GM12801 (cell line): Measurements from ENCODE around the gene CCDC181.

Source experiments
- TF ChIP-seq, protein P1 (sequence below): IDR thresholded peaks from one replicate; pipeline ENCODE4 v1.5.1; 2011; ENCODE audit warnings: control low read depth; ENCODE audit not compliant: insufficient read length; ENCODE audit errors: extremely low read depth

CCDC181 gene

DNA sequence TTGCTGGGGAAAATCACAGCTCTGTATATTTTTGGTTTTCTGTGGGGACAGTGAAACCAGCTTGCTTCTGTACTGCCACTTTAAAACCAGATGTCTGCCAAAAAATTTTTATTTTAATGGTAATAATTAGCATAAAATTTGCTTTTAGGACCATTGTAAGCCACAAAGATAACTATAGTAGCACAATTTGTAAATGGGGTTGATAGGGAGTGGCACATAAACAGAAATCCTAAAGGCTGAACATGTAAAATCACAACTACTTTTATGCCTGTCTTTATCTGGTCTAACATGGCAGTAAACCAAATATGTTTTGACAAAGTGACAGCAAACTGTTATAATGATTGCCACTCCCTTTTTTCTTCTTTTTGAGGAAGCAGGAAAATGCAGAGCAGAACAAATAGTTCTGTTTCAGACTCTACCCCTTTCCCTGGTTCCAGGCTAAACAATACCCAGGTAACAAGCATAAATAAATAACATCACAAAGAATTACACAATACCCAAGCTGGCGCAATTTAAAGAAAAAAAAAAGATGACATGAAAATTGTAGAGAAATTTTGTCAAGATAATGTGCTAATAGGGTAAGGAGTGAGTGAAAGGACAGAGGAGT, 24.0 kb upstream of the CCDC181 start:
- TF ChIP-seq, protein P1, sequence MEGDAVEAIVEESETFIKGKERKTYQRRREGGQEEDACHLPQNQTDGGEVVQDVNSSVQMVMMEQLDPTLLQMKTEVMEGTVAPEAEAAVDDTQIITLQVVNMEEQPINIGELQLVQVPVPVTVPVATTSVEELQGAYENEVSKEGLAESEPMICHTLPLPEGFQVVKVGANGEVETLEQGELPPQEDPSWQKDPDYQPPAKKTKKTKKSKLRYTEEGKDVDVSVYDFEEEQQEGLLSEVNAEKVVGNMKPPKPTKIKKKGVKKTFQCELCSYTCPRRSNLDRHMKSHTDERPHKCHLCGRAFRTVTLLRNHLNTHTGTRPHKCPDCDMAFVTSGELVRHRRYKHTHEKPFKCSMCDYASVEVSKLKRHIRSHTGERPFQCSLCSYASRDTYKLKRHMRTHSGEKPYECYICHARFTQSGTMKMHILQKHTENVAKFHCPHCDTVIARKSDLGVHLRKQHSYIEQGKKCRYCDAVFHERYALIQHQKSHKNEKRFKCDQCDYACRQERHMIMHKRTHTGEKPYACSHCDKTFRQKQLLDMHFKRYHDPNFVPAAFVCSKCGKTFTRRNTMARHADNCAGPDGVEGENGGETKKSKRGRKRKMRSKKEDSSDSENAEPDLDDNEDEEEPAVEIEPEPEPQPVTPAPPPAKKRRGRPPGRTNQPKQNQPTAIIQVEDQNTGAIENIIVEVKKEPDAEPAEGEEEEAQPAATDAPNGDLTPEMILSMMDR, result no peak

DNA sequence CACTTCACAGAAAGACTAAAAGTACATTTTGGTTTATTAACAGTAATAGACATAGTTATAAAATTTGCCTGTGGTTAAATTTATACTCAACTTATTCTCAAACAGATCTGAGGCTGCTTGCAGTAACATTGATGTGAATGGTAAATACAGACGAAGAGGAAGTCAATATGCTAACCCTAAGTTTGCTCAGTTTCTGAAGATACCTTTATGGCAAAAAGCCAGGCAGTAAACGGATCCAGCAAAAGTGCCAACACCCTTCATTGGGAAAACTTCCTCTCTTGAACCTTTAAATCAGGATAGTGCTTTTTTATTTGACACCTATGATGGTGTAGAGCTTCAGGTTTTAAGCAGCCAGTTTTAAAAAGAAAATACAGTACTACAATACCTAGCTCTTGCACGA, 16.6 kb upstream of the CCDC181 start:
- TF ChIP-seq, protein P1, result no peak

DNA sequence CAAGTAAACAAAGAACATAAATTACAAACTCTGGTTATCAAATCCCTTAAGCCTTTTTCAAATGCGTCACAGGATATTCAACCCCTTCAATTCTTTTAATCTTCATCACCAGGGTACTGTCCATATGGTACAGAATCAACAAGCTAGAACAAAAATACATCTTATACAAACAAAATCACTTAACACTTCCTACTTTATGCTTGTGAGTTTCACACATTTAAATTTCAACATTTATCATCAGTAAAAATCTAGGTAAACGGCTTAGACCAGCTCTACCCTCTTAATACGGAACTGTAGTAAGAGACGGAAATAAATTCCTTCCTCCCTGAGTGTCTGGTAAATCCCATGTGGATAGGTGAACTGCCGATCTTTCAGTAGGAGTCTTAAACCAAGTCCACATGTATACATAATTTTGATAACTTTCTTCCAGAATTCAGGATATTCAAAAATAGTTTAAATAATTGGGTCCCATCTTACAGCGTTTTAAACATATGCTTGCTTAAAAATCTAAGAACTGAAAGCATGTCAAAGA, 1.0 kb downstream of the CCDC181 start:
- TF ChIP-seq, protein P1, result no peak

DNA sequence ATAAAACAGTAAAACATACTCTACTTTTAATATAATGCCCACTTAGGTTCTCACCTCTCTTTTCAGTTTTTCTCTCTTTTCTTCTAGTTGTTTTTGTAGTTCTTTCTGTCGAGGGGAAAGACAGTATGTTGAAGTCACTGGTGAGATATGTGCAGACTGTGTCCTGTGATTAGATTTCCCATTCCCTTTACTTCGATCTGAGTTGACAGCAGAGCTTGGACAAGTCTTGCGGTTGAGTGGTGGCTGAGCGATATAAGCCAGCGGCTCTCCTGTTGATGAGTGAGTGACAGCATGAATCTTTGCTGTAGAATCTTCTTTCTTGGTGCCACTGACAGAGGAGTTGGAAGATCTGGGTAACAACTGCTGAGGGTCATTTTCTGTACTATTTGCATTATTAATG, 6.0 kb downstream of the CCDC181 start:
- TF ChIP-seq, protein P1, result no peak

DNA sequence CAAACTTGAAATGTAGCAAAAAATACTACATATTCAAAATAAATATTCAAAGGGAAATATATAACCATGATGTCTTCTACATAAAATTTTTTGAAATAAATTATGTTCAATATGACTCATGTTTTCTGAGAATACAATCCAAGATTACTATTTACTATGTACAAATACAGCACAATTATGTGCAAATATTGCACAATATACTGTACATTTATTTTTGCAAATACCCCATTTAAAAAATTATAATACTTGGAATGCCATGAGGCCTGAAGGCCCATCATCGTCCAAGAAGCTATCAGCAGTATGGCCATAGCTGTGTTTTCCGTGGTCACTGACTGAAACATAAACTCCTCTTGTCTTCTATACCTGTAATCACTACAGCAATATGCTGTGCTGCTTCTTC, 12.3 kb downstream of the CCDC181 start:
- TF ChIP-seq, protein P1, result no peak

DNA sequence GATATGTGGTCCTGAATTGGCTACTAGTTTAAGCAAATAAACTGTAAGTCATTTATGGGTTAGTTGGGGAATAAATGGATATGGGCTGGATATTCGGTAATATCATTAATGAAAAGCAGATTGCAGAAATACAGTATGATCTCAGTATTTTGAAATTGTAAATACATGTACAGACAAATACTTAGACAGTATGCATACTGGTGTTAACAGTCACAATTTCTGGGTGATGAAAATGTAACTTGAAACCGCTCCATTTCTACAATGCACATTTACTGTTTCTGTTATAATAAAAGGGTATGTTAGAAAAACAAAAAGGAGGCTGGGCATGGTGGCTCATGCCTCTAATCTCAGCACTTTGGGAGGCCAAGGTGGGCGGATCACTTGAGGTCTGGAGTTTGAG, 31.3 kb downstream of the CCDC181 start:
- TF ChIP-seq, protein P1, result no peak

DNA sequence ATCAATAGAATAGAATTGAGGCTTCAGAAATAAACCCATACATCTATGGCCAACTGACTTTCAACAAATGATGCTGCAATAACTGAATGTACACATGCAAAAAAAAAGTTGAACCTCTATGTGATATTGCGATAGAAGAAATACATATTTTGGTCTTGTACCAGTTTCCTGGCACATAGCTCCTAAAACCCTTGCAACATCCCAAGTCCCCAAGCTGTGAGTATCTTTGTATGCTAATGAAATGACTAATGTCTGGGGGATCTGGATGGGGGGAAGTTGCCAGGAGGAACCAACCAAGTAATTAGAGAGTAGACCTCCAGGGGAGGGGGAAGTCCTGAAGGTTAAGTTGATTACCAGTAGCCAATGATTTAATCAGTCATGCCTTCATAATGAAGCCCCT, 34.9 kb downstream of the CCDC181 start:
- TF ChIP-seq, protein P1, result no peak
